Raji (cell line): ENCODE data around the gene MED28.

Experiments
- POLR2A ChIP-seq: IDR thresholded peaks from 2 replicates; pipeline ENCODE4 v1.6.1; 2011; ENCODE audit warnings: low read depth, low read length, control low read depth; ENCODE audit not compliant: insufficient read depth

Gene MED28

GRCh38 chr4:17642398-17642783 lies 27.9 kb downstream of the MED28 start:
- no peak for TF ChIP-seq POLR2A

- no peak for TF ChIP-seq POLR2A
These were observed 32.3 kb downstream of the MED28 start for GRCh38 chr4:17646693-17647092.

GRCh38 chr4:17647176-17647806 lies 32.9 kb downstream of the MED28 start:
- no peak for TF ChIP-seq POLR2A

- no peak for TF ChIP-seq POLR2A
These were observed 33.5 kb downstream of the MED28 start for GRCh38 chr4:17647927-17648326.

- no peak for TF ChIP-seq POLR2A
These were observed 36.0 kb downstream of the MED28 start for GRCh38 chr4:17650406-17650805.

GRCh38 chr4:17654701-17655100 lies 40.3 kb downstream of the MED28 start:
- no peak for TF ChIP-seq POLR2A

- TF ChIP-seq POLR2A = no peak
These were observed 42.6 kb downstream of the MED28 start for GRCh38 chr4:17657090-17657489.

GRCh38 chr4:17657849-17658248 lies 43.4 kb downstream of the MED28 start:
- TF ChIP-seq POLR2A = no peak

- no peak for TF ChIP-seq POLR2A
These were observed 48.3 kb downstream of the MED28 start for GRCh38 chr4:17662694-17663093.

- no peak for TF ChIP-seq POLR2A
These were observed 50.3 kb downstream of the MED28 start for GRCh38 chr4:17664755-17665154.

- TF ChIP-seq POLR2A = no peak
These were observed 50.9 kb downstream of the MED28 start for GRCh38 chr4:17665346-17665745.

- TF ChIP-seq POLR2A = no peak
These were observed 51.4 kb downstream of the MED28 start for GRCh38 chr4:17665852-17666251.

GRCh38 chr4:17667253-17667652 lies 52.8 kb downstream of the MED28 start:
- no peak for TF ChIP-seq POLR2A

- TF ChIP-seq POLR2A = no peak
These were observed 53.3 kb downstream of the MED28 start for GRCh38 chr4:17667653-17668201.

GRCh38 chr4:17670423-17670822 lies 56.0 kb downstream of the MED28 start:
- TF ChIP-seq POLR2A = no peak

- no peak for TF ChIP-seq POLR2A
These were observed 66.3 kb downstream of the MED28 start for GRCh38 chr4:17680559-17681280.

- no peak for TF ChIP-seq POLR2A
These were observed 67.1 kb downstream of the MED28 start for GRCh38 chr4:17681281-17682221.
